Natural killer cell treated with Interleukin-12 subunit alpha and Interleukin-12 subunit beta and Interleukin-15 and Interleukin-18, amount 100 ng/mL, for 72 hours (primary cell): ENCODE data around the gene CDK1. TPM values are rescaled to one million over a fixed set of nuclear protein-coding genes. Genes with fewer than 3 reads are reported as not detected.

ENCODE experiments used
- ATAC-seq, 2 donors: fragments of 150-1000 bp; cut with Tn5 transposase in 1 of 2; sonication (Bioruptor Pico), chemical (Tn5 transposase) in 1 of 2; 2 replicates each; pipeline ENCODE4 v1.10.0; 2021
- DNase-seq: peaks from one replicate; pipeline ENCODE4 v3.0.0; 2022; ENCODE audit warnings: low spot score
- H3K27ac Mint-ChIP-seq, 2 donors: 1 replicate in 1 of 2; 2 replicates in 1 of 2; pipeline ENCODE4 v1.8.0; 2022; ENCODE audit warnings: mixed read lengths in 2 of 2, mild to moderate bottlenecking in 1 of 2, moderate library complexity in 1 of 2
- H3K27me3 Mint-ChIP-seq, 2 donors: 1 replicate in 1 of 2; 2 replicates in 1 of 2; pipeline ENCODE4 v1.8.0; 2022; ENCODE audit warnings: mixed read lengths in 2 of 2
- H3K36me3 Mint-ChIP-seq: one replicate; pipeline ENCODE4 v1.8.0; 2022; ENCODE audit warnings: mixed read lengths
- H3K4me1 Mint-ChIP-seq, 2 donors: 1 replicate in 1 of 2; 2 replicates in 1 of 2; pipeline ENCODE4 v1.8.0; 2022; ENCODE audit warnings: low read depth in 2 of 2, mixed read lengths in 2 of 2, mild to moderate bottlenecking in 1 of 2
- H3K4me3 Mint-ChIP-seq: one replicate; pipeline ENCODE4 v1.8.0; 2022; ENCODE audit warnings: mixed read lengths
- H3K9me3 Mint-ChIP-seq: 2 replicates; pipeline ENCODE4 v1.8.0; 2022; ENCODE audit warnings: mixed read lengths
- total RNA-seq, 2 donors: library from RNA; stranded (reverse); gene quantifications; one replicate each; pipeline ENCODE4 v1.2.3, GENCODE V29; 2022

Gene CDK1
- total RNA-seq, 2 donors from 2014 or later, result 52.9 to 61.1 TPM

DNA sequence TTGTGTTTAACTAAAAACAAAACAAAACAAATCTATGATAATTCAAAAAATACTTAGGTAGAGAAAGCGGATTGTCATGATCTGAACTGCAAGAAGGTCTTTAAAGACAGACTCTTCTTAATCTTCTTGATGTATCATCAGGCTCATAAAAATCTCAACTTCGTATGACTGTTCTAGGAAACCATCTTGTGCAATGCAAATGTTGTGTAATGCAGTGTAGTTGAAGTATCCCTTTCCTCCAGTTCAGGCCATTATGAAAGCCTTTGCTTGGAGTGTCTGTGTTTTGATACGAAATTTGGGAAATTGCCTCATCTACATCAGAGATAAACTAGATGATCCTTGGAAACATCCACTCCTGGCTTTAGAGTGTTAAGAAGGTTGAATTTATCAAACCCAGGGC lies 30.9 kb downstream of the CDK1 start:
- H3K4me1 Mint-ChIP-seq, result peaks cover 2 to 5% of the 10 kb centered on the region in 2 donors
- H3K36me3 Mint-ChIP-seq, result no peaks in the 10 kb centered on the region
- DNase-seq, result no peak
- H3K4me3 Mint-ChIP-seq, result no peak overlapping the region
- no peaks in the 10 kb centered on the region for H3K27me3 Mint-ChIP-seq
- peak overlapping the region in 1 of 2 donors; percentile 31 for H3K27ac Mint-ChIP-seq
- ATAC-seq, result no peak
- H3K9me3 Mint-ChIP-seq, result no peaks in the 10 kb centered on the region

DNA sequence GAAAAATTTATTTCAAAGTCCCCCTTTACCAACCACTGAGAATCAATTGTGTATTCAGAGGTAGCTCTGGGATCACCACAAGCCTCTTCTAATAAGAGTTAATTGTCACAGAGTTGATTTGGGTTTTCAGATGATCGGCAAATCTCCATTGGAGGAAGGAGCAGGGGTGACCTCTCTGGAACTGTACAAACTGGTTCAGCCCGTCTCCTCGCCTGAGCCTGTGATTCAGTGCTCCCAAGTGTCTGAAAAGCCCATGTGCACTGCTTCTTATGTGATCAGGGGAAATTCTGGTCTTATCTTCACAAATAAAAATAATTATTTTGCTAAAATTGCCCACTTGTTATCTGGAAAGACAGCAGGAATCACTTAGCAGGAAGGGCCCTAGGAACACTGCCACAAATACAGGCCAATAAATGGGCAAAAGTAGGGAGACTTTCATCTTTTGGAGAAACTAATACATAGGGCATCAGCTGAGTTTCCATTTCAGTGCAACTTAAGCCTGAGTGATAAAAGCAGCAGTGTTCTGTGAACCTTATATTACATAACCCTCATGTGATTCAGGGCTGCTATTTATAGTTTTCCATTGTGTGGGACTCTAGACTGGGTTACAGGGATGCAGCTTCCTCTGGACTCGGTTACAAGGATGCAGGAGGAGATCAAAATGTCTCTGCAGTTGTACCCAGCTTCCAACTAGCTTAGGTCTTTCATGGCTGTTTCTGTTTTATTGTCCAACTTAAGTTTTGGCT lies 32.3 kb downstream of the CDK1 start:
- Mint-ChIP-seq H3K27ac (no peak overlapping the region), H3K36me3 (no peaks in the 10 kb centered on the region), H3K9me3 (no peaks in the 10 kb centered on the region), H3K4me1 (peaks cover 2 to 5% of the 10 kb centered on the region in 2 donors), H3K4me3 (no peak overlapping the region), H3K27me3 (no peaks in the 10 kb centered on the region)
- ATAC-seq, result no peak
- no peak for DNase-seq

- ATAC-seq, result peak; percentile 52 to 73
- Mint-ChIP-seq H3K9me3 (no peaks in the 10 kb centered on the region), H3K36me3 (no peaks in the 10 kb centered on the region), H3K27ac (no peak overlapping the region), H3K27me3 (no peaks in the 10 kb centered on the region), H3K4me3 (no peak overlapping the region), H3K4me1 (peaks cover 6 to 10% of the 10 kb centered on the region in 2 donors)
- DNase-seq, result no peak
These were observed 38.5 kb downstream of the CDK1 start for GRCh38 chr10:60816628-60817397.

DNA sequence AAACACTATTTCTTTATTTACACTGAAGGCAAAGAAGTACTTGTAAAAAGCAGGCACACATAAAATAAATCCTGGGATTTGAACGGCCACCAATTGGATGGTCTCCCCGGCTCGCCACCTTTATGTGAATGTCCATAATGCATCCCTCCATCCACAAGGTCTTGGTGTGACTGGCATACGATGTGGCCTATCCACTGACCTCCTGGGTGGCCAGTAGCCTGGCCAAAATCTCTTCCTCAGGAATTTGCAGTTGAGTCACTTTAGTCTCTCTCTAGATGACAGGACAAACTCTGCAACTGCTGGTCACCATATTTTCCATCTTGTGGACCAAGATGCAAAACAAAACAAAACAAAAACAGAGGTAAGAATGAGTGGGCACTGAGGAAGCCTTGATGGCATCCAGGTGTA lies 39.1 kb downstream of the CDK1 start:
- Mint-ChIP-seq H3K4me1 (peaks cover 6 to 10% of the 10 kb centered on the region in 2 donors), H3K36me3 (no peaks in the 10 kb centered on the region), H3K27me3 (no peaks in the 10 kb centered on the region), H3K9me3 (no peaks in the 10 kb centered on the region), H3K4me3 (no peak overlapping the region), H3K27ac (no peak overlapping the region)
- ATAC-seq (no peak), DNase-seq (no peak)

DNA sequence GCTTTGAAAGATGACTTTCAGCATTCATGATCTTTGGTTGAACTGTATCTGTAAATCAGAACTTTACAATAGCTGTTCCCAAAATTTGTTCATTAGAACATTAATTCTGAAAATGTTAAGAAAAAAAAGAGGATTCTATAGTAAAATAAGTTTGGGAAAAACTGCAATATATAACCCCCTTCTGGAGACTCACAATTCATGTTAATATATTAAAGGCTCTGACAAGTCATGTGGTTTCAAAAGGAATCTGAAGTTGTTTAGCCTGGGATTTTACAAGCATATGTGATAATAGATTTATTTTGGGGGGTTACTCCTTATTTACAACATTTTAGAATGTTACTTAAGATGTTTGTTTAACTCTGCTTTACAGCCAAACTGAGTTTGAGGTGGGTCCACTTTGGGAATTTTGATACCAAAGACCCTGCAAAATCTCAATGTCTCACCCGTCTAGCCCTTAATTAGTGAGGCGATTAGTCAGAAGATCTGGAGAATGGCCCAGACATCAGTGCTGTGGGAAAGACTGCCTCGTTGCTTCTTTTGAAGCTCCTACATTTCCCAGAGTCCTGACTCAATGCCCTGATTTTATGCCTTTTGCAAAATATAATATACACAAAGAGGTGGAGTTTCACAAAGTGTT lies 40.0 kb downstream of the CDK1 start:
- ATAC-seq (no peak), DNase-seq (no peak)
- Mint-ChIP-seq H3K4me1 (peaks cover 6 to 10% of the 10 kb centered on the region in 2 donors), H3K9me3 (no peaks in the 10 kb centered on the region), H3K36me3 (no peaks in the 10 kb centered on the region), H3K4me3 (no peak overlapping the region), H3K27me3 (no peaks in the 10 kb centered on the region), H3K27ac (no peak overlapping the region)

DNA sequence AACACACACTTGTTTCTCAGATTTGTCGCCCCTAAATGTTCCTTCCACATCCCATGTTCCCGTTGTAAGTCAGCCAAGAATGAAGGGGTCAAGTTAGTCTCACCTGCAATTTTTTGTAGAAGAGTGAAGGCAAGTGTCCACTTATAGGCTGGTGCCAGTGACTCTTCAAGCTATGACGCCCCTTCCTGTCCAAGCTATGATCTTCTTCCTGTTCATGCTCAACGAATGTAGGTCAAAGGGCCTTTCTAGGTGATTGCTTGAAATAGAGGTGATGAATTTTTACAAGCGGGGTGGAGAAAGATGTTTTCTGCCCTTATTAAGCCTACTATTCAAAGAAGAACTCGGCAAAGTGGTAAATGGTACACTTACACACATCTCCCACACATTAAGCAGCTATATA lies 41.0 kb downstream of the CDK1 start:
- peaks cover 6 to 10% of the 10 kb centered on the region in 2 donors for H3K4me1 Mint-ChIP-seq

GRCh38 chr10:60820093-60820754 lies 41.9 kb downstream of the CDK1 start:
- H3K36me3 Mint-ChIP-seq, result no peaks in the 10 kb centered on the region
- H3K4me3 Mint-ChIP-seq, result no peak overlapping the region
- H3K9me3 Mint-ChIP-seq, result no peaks in the 10 kb centered on the region
- H3K27ac Mint-ChIP-seq, result no peak overlapping the region
- peaks cover 6 to 10% of the 10 kb centered on the region in 2 donors for H3K4me1 Mint-ChIP-seq
- ATAC-seq (no peak), DNase-seq (no peak)
- H3K27me3 Mint-ChIP-seq, result peaks cover 0 to 2% of the 10 kb centered on the region in 2 donors

More for the DNA sequence above, 41.0 kb downstream of the CDK1 start:
- H3K27ac Mint-ChIP-seq, result no peak overlapping the region
- H3K27me3 Mint-ChIP-seq, result no peaks in the 10 kb centered on the region
- no peaks in the 10 kb centered on the region for H3K9me3 Mint-ChIP-seq
- no peak for ATAC-seq
- H3K4me3 Mint-ChIP-seq, result no peak overlapping the region
- H3K36me3 Mint-ChIP-seq, result no peaks in the 10 kb centered on the region
- DNase-seq, result no peak

DNA sequence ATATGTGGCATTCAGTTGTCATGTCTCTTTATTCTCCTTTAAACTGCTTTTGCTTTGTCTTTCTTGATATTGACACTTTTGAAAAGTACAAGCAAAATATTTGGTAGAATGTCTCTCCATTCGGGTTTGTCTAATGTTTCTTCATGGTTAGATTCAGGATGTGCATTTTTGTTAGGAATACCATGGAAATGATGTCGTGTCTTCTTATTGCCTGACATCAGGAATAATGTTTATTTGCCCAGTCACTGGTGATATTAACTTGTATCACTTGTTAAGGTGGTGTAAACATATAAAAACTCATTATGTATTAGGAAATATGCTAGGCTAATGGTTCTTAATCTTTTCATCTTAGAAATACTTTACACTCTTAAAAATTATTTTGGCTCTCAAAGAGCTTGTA lies 43.4 kb downstream of the CDK1 start:
- H3K36me3 Mint-ChIP-seq, result no peaks in the 10 kb centered on the region
- H3K27ac Mint-ChIP-seq, result no peak overlapping the region
- no peaks in the 10 kb centered on the region for H3K9me3 Mint-ChIP-seq
- no peak overlapping the region for H3K4me3 Mint-ChIP-seq
- peaks cover 6 to 8% of the 10 kb centered on the region in 2 donors for H3K4me1 Mint-ChIP-seq
- DNase-seq, result no peak
- no peak for ATAC-seq
- peaks cover 0 to 4% of the 10 kb centered on the region in 2 donors for H3K27me3 Mint-ChIP-seq

GRCh38 chr10:60822809-60823208 lies 44.5 kb downstream of the CDK1 start:
- Mint-ChIP-seq H3K27me3 (peaks cover 2 to 4% of the 10 kb centered on the region in 2 donors), H3K4me1 (peaks cover 8% of the 10 kb centered on the region in 2 donors), H3K27ac (no peak overlapping the region), H3K9me3 (no peaks in the 10 kb centered on the region), H3K4me3 (no peak overlapping the region), H3K36me3 (no peaks in the 10 kb centered on the region)
- DNase-seq, result no peak
- ATAC-seq, result no peak

DNA sequence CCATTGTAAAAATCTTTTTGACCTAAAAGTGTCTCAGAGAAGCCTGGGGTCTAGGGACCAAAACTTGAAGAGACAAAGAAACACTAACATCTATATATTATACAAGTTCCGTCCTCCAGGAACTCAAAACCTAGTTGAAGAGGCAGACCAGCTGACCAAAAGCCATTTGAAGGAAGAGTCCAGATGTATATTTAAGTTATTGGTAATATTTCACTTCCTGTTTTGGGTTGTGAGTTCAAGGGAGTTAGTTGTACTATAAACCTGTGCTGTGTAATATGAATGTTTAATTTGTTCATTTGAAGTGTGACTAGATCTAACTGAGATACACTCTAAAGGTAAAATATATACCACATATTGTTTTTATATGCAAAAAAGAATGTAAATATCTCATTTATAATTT lies 45.0 kb downstream of the CDK1 start:
- DNase-seq (no peak), ATAC-seq (no peak)
- H3K27me3 Mint-ChIP-seq, result peaks cover 5 to 7% of the 10 kb centered on the region in 2 donors
- no peak overlapping the region for H3K4me3 Mint-ChIP-seq
- no peaks in the 10 kb centered on the region for H3K9me3 Mint-ChIP-seq
- no peaks in the 10 kb centered on the region for H3K36me3 Mint-ChIP-seq
- no peak overlapping the region for H3K27ac Mint-ChIP-seq
- peaks cover 8 to 13% of the 10 kb centered on the region in 2 donors for H3K4me1 Mint-ChIP-seq

- H3K36me3 Mint-ChIP-seq, result no peaks in the 10 kb centered on the region
- no peaks in the 10 kb centered on the region for H3K9me3 Mint-ChIP-seq
- ATAC-seq (no peak), DNase-seq (no peak)
- no peak overlapping the region for H3K4me3 Mint-ChIP-seq
- H3K4me1 Mint-ChIP-seq, result peaks cover 3 to 10% of the 10 kb centered on the region in 2 donors
- no peak overlapping the region for H3K27ac Mint-ChIP-seq
- peaks cover 9 to 14% of the 10 kb centered on the region in 2 donors for H3K27me3 Mint-ChIP-seq
These were observed 47.2 kb downstream of the CDK1 start for GRCh38 chr10:60825520-60825919.

- no peaks in the 10 kb centered on the region for H3K9me3 Mint-ChIP-seq
- DNase-seq, result no peak
- no peaks in the 10 kb centered on the region for H3K36me3 Mint-ChIP-seq
- peaks cover 2 to 10% of the 10 kb centered on the region in 2 donors for H3K4me1 Mint-ChIP-seq
- no peak overlapping the region for H3K27ac Mint-ChIP-seq
- no peak for ATAC-seq
- peaks cover 9 to 14% of the 10 kb centered on the region in 2 donors for H3K27me3 Mint-ChIP-seq
- no peak overlapping the region for H3K4me3 Mint-ChIP-seq
These were observed 49.7 kb downstream of the CDK1 start for GRCh38 chr10:60827791-60828488.

DNA sequence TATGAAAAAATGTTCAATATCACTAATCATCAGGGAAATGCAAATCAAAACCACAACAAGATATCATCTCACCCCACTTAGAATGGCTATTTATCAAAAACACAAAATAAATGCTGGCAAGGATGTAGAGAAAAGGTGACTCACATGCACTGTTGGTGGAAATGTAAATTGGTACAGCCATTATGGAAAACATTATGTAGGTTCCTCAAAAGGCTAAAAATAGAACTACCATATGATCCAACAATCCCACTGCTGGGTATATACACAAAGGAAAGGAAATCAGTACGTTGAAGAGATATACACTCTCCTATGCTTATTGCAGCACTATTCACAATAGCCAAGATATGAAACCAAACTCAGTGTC lies 50.2 kb downstream of the CDK1 start:
- no peak for ATAC-seq
- Mint-ChIP-seq H3K4me3 (no peak overlapping the region), H3K27ac (no peak overlapping the region), H3K4me1 (peaks cover 2 to 10% of the 10 kb centered on the region in 2 donors), H3K9me3 (no peaks in the 10 kb centered on the region), H3K36me3 (no peaks in the 10 kb centered on the region), H3K27me3 (peaks cover 9 to 14% of the 10 kb centered on the region in 2 donors)
- DNase-seq, result no peak
